Activated CD8-positive, alpha-beta memory T cell treated with anti-CD3 and anti-CD28 coated beads for 24 hours (primary cell): Measurements from ENCODE around the gene DDX20.
A peak's percentile ranks its signal among the peaks of the same experiment; 100 is the strongest.
"Not testable (repeated sequence)": the region's sequence is repeated elsewhere in the genome, so short reads cannot be mapped to it uniquely, and the experiment has no call there.

Experiments
- DNase-seq: peaks from one replicate; pipeline ENCODE4 v3.0.0-alpha.2; 2020

DDX20 gene

GRCh38 chr1:111734426-111734825, 21.3 kb upstream of the DDX20 start:
- peak; percentile 30 for DNase-seq

GRCh38 chr1:111734856-111735255, 20.8 kb upstream of the DDX20 start:
- DNase-seq, result no peak

GRCh38 chr1:111735321-111735720, 20.4 kb upstream of the DDX20 start:
- no peak for DNase-seq

- DNase-seq, result peak; percentile 41
Measured at GRCh38 chr1:111735858-111736544, 19.7 kb upstream of the DDX20 start.

- DNase-seq, result peak; percentile 44
Measured at GRCh38 chr1:111736548-111737215, 19.0 kb upstream of the DDX20 start.

- peak; percentile 57 for DNase-seq
Measured at GRCh38 chr1:111737216-111738132, 18.2 kb upstream of the DDX20 start.

- no peak for DNase-seq
Measured at GRCh38 chr1:111738133-111738435, 17.6 kb upstream of the DDX20 start.

GRCh38 chr1:111738436-111739193, 17.1 kb upstream of the DDX20 start:
- DNase-seq, result no peak

- peak; percentile 92 for DNase-seq
Measured at GRCh38 chr1:111739194-111739924, 16.3 kb upstream of the DDX20 start, which contains the start of gene INKA2. TSS of gene INKA2 (minus strand) at chr1:111739395. CDS start at chr1:111739242, 153 bp downstream.

- peak; percentile 69 for DNase-seq
Measured at GRCh38 chr1:111739925-111740765, 15.6 kb upstream of the DDX20 start.

GRCh38 chr1:111742292-111742691, 13.4 kb upstream of the DDX20 start:
- not testable (repeated sequence) for DNase-seq

- DNase-seq, result peak; percentile 46
Measured at GRCh38 chr1:111742938-111743549, 12.7 kb upstream of the DDX20 start.

- peak; percentile 47 for DNase-seq
Measured at GRCh38 chr1:111743679-111744101, 12.0 kb upstream of the DDX20 start.

GRCh38 chr1:111745675-111746613, 9.8 kb upstream of the DDX20 start:
- DNase-seq, result peak; percentile 47

- no peak for DNase-seq
Measured at GRCh38 chr1:111746614-111746999, 9.1 kb upstream of the DDX20 start.

- peak; percentile 71 for DNase-seq
Measured at GRCh38 chr1:111747282-111747734, 8.4 kb upstream of the DDX20 start.

GRCh38 chr1:111747947-111748346, 7.8 kb upstream of the DDX20 start:
- no peak for DNase-seq

GRCh38 chr1:111749628-111750027, 6.1 kb upstream of the DDX20 start:
- no peak for DNase-seq

- peak; percentile 38 for DNase-seq
Measured at GRCh38 chr1:111750856-111751255, 4.8 kb upstream of the DDX20 start.
